Loucy (cell line): ENCODE measurements around the gene G6PC1.

Experiments
- H2AFZ ChIP-seq: fragments of 200-600 bp; sonication (generic); 2 replicates; pipeline ENCODE4 v1.6.0; 2016; ENCODE audit warnings: antibody characterized with exemption, mild to moderate bottlenecking, low read length, moderate library complexity
- H3F3A ChIP-seq: fragments of 200-600 bp; 2 replicates; pipeline ENCODE4 v1.6.0; 2016; ENCODE audit warnings: antibody characterized with exemption, low read depth, mild to moderate bottlenecking
- H3K27me3 ChIP-seq: fragments of 200-600 bp; sonication (generic); 2 replicates; pipeline ENCODE4 v1.6.1; 2014; ENCODE audit warnings: low read length, mild to moderate bottlenecking; ENCODE audit not compliant: insufficient read depth, poor library complexity, severe bottlenecking
- H3K36me3 ChIP-seq: fragments of 200-600 bp; sonication (generic); 2 replicates; pipeline ENCODE4 v1.6.1; 2016; ENCODE audit warnings: low read length; ENCODE audit not compliant: insufficient read depth
- H3K4me1 ChIP-seq: fragments of 200-600 bp; sonication (generic); 2 replicates; pipeline ENCODE4 v1.5.1; 2014; ENCODE audit warnings: low read length, mild to moderate bottlenecking; ENCODE audit not compliant: insufficient read depth, poor library complexity, severe bottlenecking
- H3K4me2 ChIP-seq: fragments of 200-600 bp; sonication (generic); 2 replicates; pipeline ENCODE4 v1.6.0; 2014; ENCODE audit warnings: antibody characterized with exemption, low read length, low read depth, mild to moderate bottlenecking; ENCODE audit not compliant: poor library complexity, severe bottlenecking
- H3K4me3 ChIP-seq: fragments of 200-600 bp; sonication (generic); 2 replicates; pipeline ENCODE4 v1.5.1; 2014; ENCODE audit warnings: low read length, mild to moderate bottlenecking, mixed read lengths; ENCODE audit not compliant: poor library complexity, severe bottlenecking
- H3K79me2 ChIP-seq: fragments of 200-600 bp; sonication (generic); 2 replicates; pipeline ENCODE4 v1.6.1; 2014; ENCODE audit warnings: low read length; ENCODE audit not compliant: insufficient read depth
- H3K9ac ChIP-seq: fragments of 200-600 bp; sonication (generic); 2 replicates; pipeline ENCODE4 v1.6.0; 2014; ENCODE audit warnings: mild to moderate bottlenecking, low read depth, low read length, moderate library complexity; ENCODE audit not compliant: poor library complexity, severe bottlenecking
- H3K9me2 ChIP-seq: fragments of 200-600 bp; sonication (generic); replicated peaks from 2 replicates; pipeline ENCODE4 v1.6.1; 2016; ENCODE audit warnings: low read depth, low read length, mixed read lengths
- H3K9me3 ChIP-seq: fragments of 200-600 bp; sonication (generic); 2 replicates; pipeline ENCODE4 v1.6.1; 2014; ENCODE audit warnings: mild to moderate bottlenecking, antibody characterized with exemption, low read length, low read depth; ENCODE audit not compliant: insufficient read depth
- H4K20me1 ChIP-seq: fragments of 200-600 bp; sonication (generic); 2 replicates; pipeline ENCODE4 v1.6.0; 2014; ENCODE audit warnings: antibody characterized with exemption, low read length, mild to moderate bottlenecking; ENCODE audit not compliant: insufficient read depth, poor library complexity, severe bottlenecking
- CTCF ChIP-seq: fragments of 200-600 bp; sonication (generic); conservative IDR thresholded peaks from 2 replicates; pipeline ENCODE4 v1.5.1; 2014; ENCODE audit warnings: mild to moderate bottlenecking, antibody characterized with exemption, low read length
- EZH2phosphoT487 ChIP-seq: fragments of 200-600 bp; IDR thresholded peaks from 2 replicates; pipeline ENCODE4 v1.6.1; 2018; ENCODE audit warnings: antibody characterized with exemption, mild to moderate bottlenecking, moderate library complexity, borderline replicate concordance

The G6PC1 gene

GRCh38 chr17:42937712-42938596 is 37.4 kb downstream of the G6PC1 start:
- Histone ChIP-seq H3F3A (no peaks in the 10 kb centered on the region), H3K27me3 (no peaks in the 10 kb centered on the region), H2AFZ (peak overlapping the region; percentile 34; the same call in 1 of the 2 replicates), H3K36me3 (no peaks in the 10 kb centered on the region), H3K9me2 (no peaks in the 10 kb centered on the region), H4K20me1 (no peaks in the 10 kb centered on the region), H3K4me3 (no peak overlapping the region), H3K4me1 (no peaks in the 10 kb centered on the region), H3K4me2 (no peak overlapping the region), H3K9me3 (no peaks in the 10 kb centered on the region), H3K9ac (no peak overlapping the region), H3K79me2 (no peaks in the 10 kb centered on the region)
- TF ChIP-seq EZH2phosphoT487 = no peak
- TF ChIP-seq CTCF = peak; percentile 79

GRCh38 chr17:42944211-42944610 is 43.6 kb downstream of the G6PC1 start:
- Histone ChIP-seq H3K27me3 (no peaks in the 10 kb centered on the region), H3K9ac (no peak overlapping the region), H3K4me1 (no peaks in the 10 kb centered on the region), H2AFZ (no peak overlapping the region), H3F3A (no peaks in the 10 kb centered on the region), H3K9me2 (no peaks in the 10 kb centered on the region), H3K9me3 (no peaks in the 10 kb centered on the region), H3K4me3 (no peak overlapping the region), H3K36me3 (no peaks in the 10 kb centered on the region), H3K4me2 (no peak overlapping the region), H4K20me1 (no peaks in the 10 kb centered on the region), H3K79me2 (no peaks in the 10 kb centered on the region)
- TF ChIP-seq CTCF (no peak), EZH2phosphoT487 (no peak)

- Histone ChIP-seq H3K4me3 (no peak overlapping the region), H3K27me3 (no peaks in the 10 kb centered on the region), H3K9me3 (no peaks in the 10 kb centered on the region), H3K4me2 (no peak overlapping the region), H4K20me1 (no peaks in the 10 kb centered on the region), H3K9ac (no peak overlapping the region), H3K79me2 (no peaks in the 10 kb centered on the region), H3F3A (no peaks in the 10 kb centered on the region), H2AFZ (no peak overlapping the region), H3K4me1 (no peaks in the 10 kb centered on the region), H3K9me2 (no peaks in the 10 kb centered on the region), H3K36me3 (peaks cover 16% of the 10 kb centered on the region; the same call in 1 of the 2 replicates)
- TF ChIP-seq EZH2phosphoT487 = no peak
- no peak for TF ChIP-seq CTCF
Measured at GRCh38 chr17:42946812-42947211, 46.2 kb downstream of the G6PC1 start.
